Caco-2 (cell line): ENCODE results near the gene ZYX. TPM values are rescaled to one million over a fixed set of nuclear protein-coding genes. Genes with fewer than 3 reads are reported as not detected.
A peak's percentile ranks its signal among the peaks of the same experiment; 100 is the strongest.

Experiments
- BruUV-seq: library from RNA; stranded (reverse); fragments of 400-500 nt; replicated peaks from 2 replicates; lab custom pipeline; 2021; lab: Mats Ljungman, UMichigan
- CTCF ChIA-PET: fragments of 300-600 bp; sonication (Branson Sonifier 250); formaldehyde crosslinking; loops from one replicate; lab custom pipeline; 2022; ENCODE audit warnings: antibody characterized with exemption; lab: Charles Lee
- POLR2A ChIA-PET: fragments of 300-600 bp; sonication (Branson Sonifier 250); formaldehyde crosslinking; loops from one replicate; lab custom pipeline; 2022; ENCODE audit warnings: antibody characterized with exemption; lab: Charles Lee
- DNase-seq, 2 experiments: peaks; one replicate each; pipeline versions ENCODE4 v3.0.0 to v3.0.0-alpha.2; 2020 to 2022
- H3K27me3 ChIP-seq: replicated peaks from 2 replicates; pipeline ENCODE4 v1.6.0; 2011; ENCODE audit warnings: low read length; ENCODE audit not compliant: control insufficient read depth, insufficient read depth
- H3K36me3 ChIP-seq: 2 replicates; pipeline ENCODE4 v1.5.1; 2011; ENCODE audit warnings: low read length; ENCODE audit not compliant: control insufficient read depth, insufficient read depth
- H3K4me1 ChIP-seq: fragments of 250-450 bp; sonication (Bioruptor Pico); 2 replicates; pipeline ENCODE4 v1.5.1; 2020; ENCODE audit warnings: mild to moderate bottlenecking
- H3K4me3 ChIP-seq: 2 replicates; pipeline ENCODE4 v1.5.1; 2011; ENCODE audit warnings: low read depth, mild to moderate bottlenecking, control low read depth, low read length
- H3K9me3 ChIP-seq: fragments of 250-450 bp; sonication (Bioruptor Pico); 2 replicates; pipeline ENCODE4 v1.5.1; 2020; ENCODE audit warnings: mild to moderate bottlenecking, moderate library complexity
- H3K27ac Mint-ChIP-seq: one replicate; pipeline ENCODE4 v1.8.0; 2022; ENCODE audit warnings: mixed read lengths; ENCODE audit not compliant: unreplicated experiment
- H3K27me3 Mint-ChIP-seq: one replicate; pipeline ENCODE4 v1.8.0; 2022; ENCODE audit warnings: mixed read lengths; ENCODE audit not compliant: insufficient read depth, unreplicated experiment
- H3K36me3 Mint-ChIP-seq: one replicate; pipeline ENCODE4 v1.8.0; 2022; ENCODE audit warnings: mild to moderate bottlenecking, mixed read lengths; ENCODE audit not compliant: insufficient read depth, unreplicated experiment
- H3K4me1 Mint-ChIP-seq: one replicate; pipeline ENCODE4 v1.8.0; 2022; ENCODE audit warnings: low read depth, mixed read lengths; ENCODE audit not compliant: unreplicated experiment
- H3K4me3 Mint-ChIP-seq: one replicate; pipeline ENCODE4 v1.8.0; 2022; ENCODE audit warnings: mild to moderate bottlenecking, moderate library complexity, mixed read lengths; ENCODE audit not compliant: unreplicated experiment
- H3K9me3 Mint-ChIP-seq: one replicate; pipeline ENCODE4 v1.8.0; 2022; ENCODE audit warnings: mixed read lengths; ENCODE audit not compliant: unreplicated experiment
- CTCF ChIP-seq, 2 experiments: fragments of 200-600 bp in 1 of 2; IDR thresholded peaks; 1 replicate in 1 of 2; 2 replicates in 1 of 2; pipeline versions ENCODE4 v1.5.1 to v1.8.0; 2011 to 2022; ENCODE audit warnings: antibody characterized with exemption in 1 of 2, control low read depth in 1 of 2, inconsistent platforms in 1 of 2, low read depth in 1 of 2, low read length in 1 of 2, mild to moderate bottlenecking in 1 of 2, moderate library complexity in 1 of 2; ENCODE audit not compliant: insufficient read depth in 1 of 2, severe bottlenecking in 1 of 2, unreplicated experiment in 1 of 2
- intact Hi-C: fragments of 100-400 bp; cut with micrococcal nuclease; formaldehyde crosslinking; loops from one replicate; pipeline ENCODE4 v1.10.0; 2022; ENCODE audit not compliant: unreplicated experiment
- total RNA-seq: library from RNA; stranded (reverse); gene quantifications from 2 replicates; pipeline ENCODE4 v1.2.3, GENCODE V29; 2022

ZYX gene
- total RNA-seq, 1 experiment from 2014 or later: 147 TPM

- Mint-ChIP-seq H3K4me1 (peaks cover 23% of the 10 kb centered on the region), H3K9me3 (no peaks in the 10 kb centered on the region), H3K27ac (no peak overlapping the region), H3K4me3 (peak overlapping the region; percentile 94), H3K36me3 (peaks cover 6% of the 10 kb centered on the region), H3K27me3 (peaks cover 3% of the 10 kb centered on the region)
- intact Hi-C loops: loop anchor here (1.0 kb wide), 1 partner anchor 16 kb away; no protein-coding TSS in a partner anchor
- CTCF ChIA-PET: no interaction called here
- no peaks in the 10 kb centered on the region for H3K36me3 ChIP-seq
- TF ChIP-seq CTCF (IDR thresholded peaks at IDR 0.05; ENCODE audit: insufficient read depth in 1 of 2, low read depth in 1 of 2, low read length in 1 of 2, severe bottlenecking in 1 of 2, unreplicated experiment in 1 of 2): no peak
- no peaks in the 10 kb centered on the region for H3K27me3 ChIP-seq
- no TSS peak for BruUV-seq
- no peaks in the 10 kb centered on the region for H3K9me3 ChIP-seq
- peak in 1 of 2 experiments; percentile 31 for DNase-seq
- no peaks in the 10 kb centered on the region; the same call in 1 of the 2 replicates for H3K4me1 ChIP-seq
- H3K4me3 ChIP-seq: peak overlapping the region; percentile 52
- POLR2A ChIA-PET: no interaction called here
Observed at GRCh38 chr7:143360788-143361551, 20.2 kb upstream of the ZYX start.

GRCh38 chr7:143361552-143362130 is 19.5 kb upstream of the ZYX start:
- CTCF ChIA-PET: interaction anchor here (0.6 kb wide), 1 partner anchor 121 kb away, joined by 6 read pairs; no protein-coding TSS in a partner anchor

More at GRCh38 chr7:143361552-143362130, 19.5 kb upstream of the ZYX start:
- BruUV-seq: no TSS peak
- peaks cover 3% of the 10 kb centered on the region for H3K27me3 Mint-ChIP-seq
- POLR2A ChIA-PET: interaction anchor here (0.7 kb wide), 1 partner anchor 42 kb away, joined by 5 read pairs; no protein-coding TSS in a partner anchor
- H3K27ac Mint-ChIP-seq: peak overlapping the region; percentile 55
- H3K36me3 Mint-ChIP-seq: peaks cover 6% of the 10 kb centered on the region
- peaks cover 23% of the 10 kb centered on the region for H3K4me1 Mint-ChIP-seq
- no peaks in the 10 kb centered on the region for H3K9me3 ChIP-seq
- H3K27me3 ChIP-seq: no peaks in the 10 kb centered on the region
- TF ChIP-seq CTCF (IDR thresholded peaks at IDR 0.05; ENCODE audit: insufficient read depth in 1 of 2, low read depth in 1 of 2, low read length in 1 of 2, severe bottlenecking in 1 of 2, unreplicated experiment in 1 of 2): no peak
- peak overlapping the region; percentile 52 for H3K4me3 ChIP-seq
- H3K4me1 ChIP-seq: no peaks in the 10 kb centered on the region; the same call in 1 of the 2 replicates
- peak overlapping the region; percentile 94 for H3K4me3 Mint-ChIP-seq
- DNase-seq: peak in 1 of 2 experiments; percentile 37
- no peaks in the 10 kb centered on the region for H3K36me3 ChIP-seq
- no peaks in the 10 kb centered on the region for H3K9me3 Mint-ChIP-seq
- intact Hi-C loops: loop anchor here (2.0 kb wide), 1 partner anchor 19 kb away; the partner anchor contains the start of gene ZYX
